GM12801 (cell line): ENCODE results near the gene DNAJC5.

Source experiments
- TF ChIP-seq, protein P1 (sequence below): IDR thresholded peaks from one replicate; pipeline ENCODE4 v1.5.1; 2011; ENCODE audit warnings: control low read depth; ENCODE audit not compliant: insufficient read length; ENCODE audit errors: extremely low read depth

The DNAJC5 gene

DNA sequence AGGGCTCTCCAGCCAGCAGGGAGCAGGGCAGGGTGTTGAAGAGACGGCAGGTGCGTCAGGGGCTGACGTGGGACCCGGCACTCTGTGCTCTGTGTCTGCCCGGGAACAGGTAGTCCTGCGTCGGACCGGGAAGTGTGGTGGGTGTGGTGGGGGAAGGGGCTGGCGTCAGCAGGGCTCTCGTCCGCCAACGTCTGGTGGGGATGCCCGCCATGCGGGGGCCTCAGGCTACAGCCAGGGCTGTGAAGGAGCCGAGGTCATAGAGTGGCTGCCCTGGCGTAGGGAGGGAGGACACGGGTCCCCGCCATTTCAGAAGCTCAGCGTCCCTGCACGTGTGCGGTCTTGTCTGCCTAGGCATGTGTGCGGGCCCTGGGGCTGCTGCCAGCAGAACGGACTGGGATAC, 25.3 kb downstream of the DNAJC5 start:
- TF ChIP-seq, protein P1, sequence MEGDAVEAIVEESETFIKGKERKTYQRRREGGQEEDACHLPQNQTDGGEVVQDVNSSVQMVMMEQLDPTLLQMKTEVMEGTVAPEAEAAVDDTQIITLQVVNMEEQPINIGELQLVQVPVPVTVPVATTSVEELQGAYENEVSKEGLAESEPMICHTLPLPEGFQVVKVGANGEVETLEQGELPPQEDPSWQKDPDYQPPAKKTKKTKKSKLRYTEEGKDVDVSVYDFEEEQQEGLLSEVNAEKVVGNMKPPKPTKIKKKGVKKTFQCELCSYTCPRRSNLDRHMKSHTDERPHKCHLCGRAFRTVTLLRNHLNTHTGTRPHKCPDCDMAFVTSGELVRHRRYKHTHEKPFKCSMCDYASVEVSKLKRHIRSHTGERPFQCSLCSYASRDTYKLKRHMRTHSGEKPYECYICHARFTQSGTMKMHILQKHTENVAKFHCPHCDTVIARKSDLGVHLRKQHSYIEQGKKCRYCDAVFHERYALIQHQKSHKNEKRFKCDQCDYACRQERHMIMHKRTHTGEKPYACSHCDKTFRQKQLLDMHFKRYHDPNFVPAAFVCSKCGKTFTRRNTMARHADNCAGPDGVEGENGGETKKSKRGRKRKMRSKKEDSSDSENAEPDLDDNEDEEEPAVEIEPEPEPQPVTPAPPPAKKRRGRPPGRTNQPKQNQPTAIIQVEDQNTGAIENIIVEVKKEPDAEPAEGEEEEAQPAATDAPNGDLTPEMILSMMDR: no peak

DNA sequence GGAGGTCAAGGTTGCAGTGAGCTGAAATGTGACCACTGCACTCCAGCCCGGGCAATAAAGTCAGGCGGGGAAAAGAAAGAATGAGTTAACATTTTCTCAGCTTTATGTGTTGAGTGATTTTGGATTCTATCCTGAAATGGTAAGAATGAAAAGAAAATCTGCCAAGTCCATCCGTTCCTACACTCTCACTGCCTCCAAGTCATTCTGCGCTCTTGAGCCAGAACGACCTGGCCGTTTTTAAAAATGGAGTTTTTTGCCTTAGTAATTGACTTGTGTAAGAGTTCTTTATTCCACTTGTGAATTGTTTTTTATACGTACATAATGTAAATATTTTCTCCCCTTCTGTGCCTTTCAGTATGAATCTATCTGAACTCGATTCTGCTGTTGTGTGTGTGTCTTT, 28.7 kb downstream of the DNAJC5 start:
- TF ChIP-seq, protein P1: no peak

DNA sequence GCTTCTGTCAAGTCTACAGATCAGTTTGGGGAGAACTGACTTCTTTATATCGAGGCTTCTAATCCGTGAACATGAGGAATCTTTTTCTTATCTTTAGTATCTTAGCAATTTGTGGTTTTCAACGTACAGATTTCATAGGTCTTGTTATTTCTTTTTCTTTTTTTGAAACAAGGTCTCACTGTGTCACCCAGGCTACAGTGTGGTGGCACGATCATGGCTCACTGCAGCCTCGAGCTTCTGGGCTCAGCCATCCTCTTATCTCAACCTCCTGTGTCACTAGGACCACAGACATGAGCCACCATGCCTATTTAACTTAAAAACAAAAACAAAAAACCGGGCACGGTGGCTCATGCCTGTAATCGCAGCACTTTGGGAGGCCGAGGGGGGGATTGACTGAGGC, 29.3 kb downstream of the DNAJC5 start:
- TF ChIP-seq, protein P1: no peak

DNA sequence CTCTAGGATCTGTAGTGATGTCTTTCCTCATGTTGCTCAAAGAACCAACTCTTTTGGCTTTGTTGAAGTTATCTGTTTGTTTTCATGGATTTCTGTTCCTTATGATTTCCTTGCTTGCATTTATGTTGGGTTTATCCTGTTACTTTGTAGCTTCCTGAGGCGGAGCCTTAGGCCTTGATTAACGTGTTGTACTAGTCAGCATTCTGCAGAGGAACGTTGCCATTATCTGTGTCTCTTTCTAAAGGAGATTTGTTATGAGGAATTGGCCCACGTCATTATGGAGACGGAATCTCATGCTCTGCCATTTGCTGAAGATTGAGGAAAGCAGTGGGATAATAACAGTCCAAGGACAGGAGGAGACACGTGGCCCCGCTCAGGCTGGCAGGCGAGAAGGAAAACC, 31.4 kb downstream of the DNAJC5 start:
- TF ChIP-seq, protein P1: no peak

DNA sequence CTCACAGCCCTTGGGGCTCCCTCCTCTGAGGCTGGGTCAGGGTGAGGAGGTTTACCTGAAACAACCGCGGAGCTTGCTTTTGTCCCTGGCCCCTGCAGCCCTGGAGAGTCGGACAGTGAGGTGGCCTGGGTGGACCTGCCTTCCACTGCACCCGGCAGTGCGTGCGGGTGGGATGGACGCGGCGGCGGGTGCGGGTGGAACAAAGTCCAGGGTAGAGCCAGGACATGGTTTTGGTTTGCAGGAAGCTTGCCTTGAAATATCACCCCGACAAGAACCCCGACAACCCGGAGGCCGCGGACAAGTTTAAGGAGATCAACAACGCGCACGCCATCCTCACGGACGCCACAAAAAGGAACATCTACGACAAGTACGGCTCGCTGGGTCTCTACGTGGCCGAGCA, 34.1 kb downstream of the DNAJC5 start:
- TF ChIP-seq, protein P1: no peak

DNA sequence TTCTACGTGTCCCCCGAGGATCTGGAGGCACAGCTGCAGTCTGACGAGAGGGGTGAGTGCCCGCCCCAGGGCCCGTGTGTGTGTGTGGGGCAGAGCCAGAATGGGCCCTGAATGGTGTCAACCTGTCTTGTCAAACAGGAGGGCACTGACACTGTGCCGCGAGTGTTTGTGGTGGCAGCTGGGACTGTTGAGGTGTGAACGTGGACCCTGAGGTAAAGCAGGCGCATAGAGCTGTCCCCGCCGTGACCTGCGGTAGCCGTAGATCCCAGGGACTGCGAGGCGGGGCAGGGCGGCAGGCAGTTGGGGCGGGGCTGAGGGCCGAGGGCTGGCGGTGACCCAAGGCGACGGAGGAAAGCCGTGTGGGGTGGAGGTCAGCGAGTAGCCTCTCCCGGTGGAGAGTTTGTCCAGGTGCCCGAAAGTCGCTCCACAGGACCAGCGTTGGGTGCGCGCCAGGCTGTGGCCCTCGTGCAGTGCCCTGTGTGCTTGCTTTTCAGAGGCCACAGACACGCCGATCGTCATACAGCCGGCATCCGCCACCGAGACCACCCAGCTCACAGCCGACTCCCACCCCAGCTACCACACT, 36.1 kb downstream of the DNAJC5 start:
- TF ChIP-seq, protein P1: no peak

DNA sequence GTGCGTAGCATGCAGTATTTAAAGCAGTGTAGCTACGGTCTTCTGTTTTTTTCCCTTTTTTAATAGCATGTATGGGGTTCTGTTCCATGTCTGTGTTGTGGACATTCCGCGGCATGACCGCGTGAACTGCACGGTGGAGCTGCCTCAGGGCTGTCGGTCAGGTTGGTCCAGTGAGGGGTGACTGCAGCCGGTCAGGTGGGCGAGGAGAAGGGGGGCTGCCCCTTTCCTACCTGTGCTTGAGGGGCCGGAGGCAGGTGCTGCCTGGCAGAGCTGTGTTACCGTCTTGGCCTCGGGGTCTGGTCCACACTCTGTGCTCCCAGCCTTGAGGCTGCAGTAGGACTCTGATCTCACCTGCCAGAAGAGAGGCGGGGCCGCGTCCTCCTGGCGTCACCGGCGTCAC, 36.8 kb downstream of the DNAJC5 start:
- TF ChIP-seq, protein P1: no peak

DNA sequence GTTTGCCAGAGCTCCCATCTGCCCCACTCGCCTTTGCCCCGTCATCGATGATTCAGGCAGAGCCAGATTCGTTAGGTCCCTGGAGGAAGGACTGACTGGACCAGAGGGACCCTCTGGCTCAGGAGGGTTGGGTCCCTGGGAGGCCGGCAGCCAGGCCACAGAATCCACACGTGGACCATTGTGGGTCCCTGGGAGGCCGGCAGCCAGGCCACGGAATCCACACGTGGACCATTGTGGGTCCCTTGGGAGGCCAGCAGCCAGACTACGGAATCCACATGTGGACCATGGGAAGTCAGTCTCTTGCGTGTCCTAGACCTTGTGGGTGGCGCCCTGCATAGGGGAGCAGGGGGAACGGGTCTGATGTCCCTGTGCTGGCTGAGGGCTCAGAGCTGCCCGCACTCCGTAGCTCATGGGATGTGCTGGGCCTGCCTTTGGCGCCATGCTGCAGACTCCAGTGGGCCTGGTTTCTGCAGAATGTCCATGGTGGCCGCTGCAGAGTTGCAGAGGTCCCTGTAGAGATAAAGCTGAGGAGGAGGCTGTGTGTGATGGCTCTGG, 37.8 kb downstream of the DNAJC5 start:
- TF ChIP-seq, protein P1: no peak
